Skeletal muscle satellite cell (primary cell): Measurements from ENCODE around the gene SPSB3.

Experiments used
- H3K27me3 ChIP-seq: 2 replicates; pipeline ENCODE4 v1.7.0; 2013; ENCODE audit warnings: low read length; ENCODE audit not compliant: control insufficient read depth, insufficient read depth
- H3K36me3 ChIP-seq: 2 replicates; pipeline ENCODE4 v1.7.0; 2013; ENCODE audit warnings: mild to moderate bottlenecking, control low read depth, low read length; ENCODE audit not compliant: insufficient read depth
- H3K4me1 ChIP-seq: 2 replicates; pipeline ENCODE4 v1.7.0; 2013; ENCODE audit warnings: low read length; ENCODE audit not compliant: control insufficient read depth, insufficient read depth
- H3K4me2 ChIP-seq: 2 replicates; pipeline ENCODE4 v1.7.0; 2013; ENCODE audit warnings: mild to moderate bottlenecking, low read length
- H3K4me3 ChIP-seq: 2 replicates; pipeline ENCODE4 v1.7.0; 2013; ENCODE audit warnings: low read length
- H3K9ac ChIP-seq: 2 replicates; pipeline ENCODE4 v1.7.0; 2013; ENCODE audit warnings: mild to moderate bottlenecking, low read depth, low read length, moderate library complexity
- H3K9me3 ChIP-seq: replicated peaks from 2 replicates; pipeline ENCODE4 v1.7.0; 2013; ENCODE audit warnings: mild to moderate bottlenecking, control low read depth, low read length

The SPSB3 gene

DNA sequence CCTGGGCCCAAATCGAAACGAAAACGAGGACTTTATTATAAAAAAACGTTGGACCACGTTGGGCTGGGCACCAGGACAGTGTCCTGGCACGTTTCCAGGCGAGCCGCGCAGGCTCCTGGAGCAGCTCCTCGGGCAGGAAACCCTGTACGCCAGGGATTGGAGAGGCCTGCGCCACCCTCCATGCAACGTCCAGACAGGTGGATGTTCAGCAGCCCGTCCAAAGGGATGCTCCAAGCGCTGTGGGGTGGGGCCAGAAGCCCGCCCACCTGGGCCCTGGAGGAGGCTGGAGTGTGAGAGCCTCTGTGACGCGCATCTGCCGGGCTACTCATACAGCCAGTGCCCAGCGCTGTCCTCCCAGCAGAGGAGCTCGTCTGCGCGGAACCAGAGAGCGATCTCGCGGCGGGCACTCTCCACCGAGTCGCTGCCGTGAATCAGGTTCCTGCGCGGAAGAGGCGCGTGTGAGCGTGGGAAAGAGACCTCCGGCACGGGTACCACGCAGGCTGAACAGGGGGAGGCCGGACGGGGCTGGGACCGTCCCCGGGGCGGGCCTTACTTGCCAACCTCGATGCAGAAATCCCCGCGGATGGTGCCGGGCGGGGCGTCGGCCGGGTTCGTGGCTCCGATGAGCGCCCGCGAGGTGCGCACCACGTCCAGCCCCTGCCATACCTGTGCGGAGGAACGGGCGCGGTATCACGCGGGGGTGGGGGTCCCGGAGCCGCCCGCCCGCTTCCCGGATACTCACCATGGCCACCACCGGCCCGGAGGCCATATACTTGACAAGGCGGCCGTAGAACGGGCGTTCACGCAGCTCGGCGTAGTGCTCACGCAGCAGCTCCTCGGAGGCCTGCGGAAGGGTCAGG lies 11.8 kb downstream of the SPSB3 start:
- H3K4me3 ChIP-seq: peak overlapping the region; percentile 92
- peak overlapping the region; percentile 75 for H3K9ac ChIP-seq
- no peaks in the 10 kb centered on the region for H3K9me3 ChIP-seq
- peak overlapping the region; percentile 85 for H3K4me2 ChIP-seq
- H3K36me3 ChIP-seq: peaks cover 44% of the 10 kb centered on the region
- no peaks in the 10 kb centered on the region for H3K27me3 ChIP-seq
- H3K4me1 ChIP-seq: peaks cover 32% of the 10 kb centered on the region

DNA sequence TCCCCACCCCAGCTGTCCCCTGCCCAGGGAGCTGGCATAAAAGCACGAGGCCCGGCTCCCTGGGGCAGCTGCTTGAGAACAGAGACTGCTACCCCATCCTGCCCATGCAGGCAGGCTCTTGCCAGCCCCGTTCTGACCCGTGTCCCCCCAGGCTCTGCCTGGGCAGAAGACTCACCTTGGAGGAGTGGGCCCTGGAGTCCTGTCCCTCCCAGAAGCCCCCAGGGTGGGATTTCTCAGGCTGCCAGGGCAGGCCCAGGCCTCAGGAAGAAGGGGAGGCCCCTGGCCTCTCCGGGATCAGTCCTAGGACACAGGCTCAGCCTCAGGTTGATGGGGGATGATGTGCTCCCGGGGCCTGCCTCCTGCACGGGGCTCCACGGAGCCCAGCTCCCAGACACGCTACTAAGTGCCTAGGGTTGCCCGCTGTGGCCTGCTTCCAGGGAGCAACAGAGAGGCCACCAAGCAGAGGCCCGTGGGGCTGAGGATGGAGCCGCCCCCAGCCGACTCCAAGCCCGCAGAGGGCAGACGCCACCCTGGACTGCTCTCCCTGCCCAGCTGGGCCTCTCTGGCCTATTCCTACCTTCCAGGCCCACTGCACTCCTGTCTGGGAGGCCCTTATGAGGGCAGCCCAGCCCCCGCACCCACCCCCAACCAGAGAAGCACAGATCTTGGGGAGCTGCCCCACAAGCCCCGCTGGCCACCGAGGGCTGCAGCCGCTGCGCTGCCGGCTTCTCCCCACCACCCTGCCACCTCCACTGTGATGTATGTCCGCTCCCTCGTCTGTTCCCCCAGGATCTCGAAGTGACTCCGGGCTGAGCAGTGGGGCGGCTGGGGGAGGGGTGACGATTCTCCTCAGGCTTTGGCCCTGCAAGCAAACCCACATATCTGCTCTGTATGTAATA lies 12.7 kb downstream of the SPSB3 start:
- Histone ChIP-seq H3K4me3 (peak overlapping the region; percentile 92), H3K36me3 (peaks cover 49% of the 10 kb centered on the region), H3K9ac (peak overlapping the region; percentile 75), H3K4me2 (peak overlapping the region; percentile 85), H3K4me1 (peaks cover 25% of the 10 kb centered on the region), H3K27me3 (no peaks in the 10 kb centered on the region), H3K9me3 (no peaks in the 10 kb centered on the region)

DNA sequence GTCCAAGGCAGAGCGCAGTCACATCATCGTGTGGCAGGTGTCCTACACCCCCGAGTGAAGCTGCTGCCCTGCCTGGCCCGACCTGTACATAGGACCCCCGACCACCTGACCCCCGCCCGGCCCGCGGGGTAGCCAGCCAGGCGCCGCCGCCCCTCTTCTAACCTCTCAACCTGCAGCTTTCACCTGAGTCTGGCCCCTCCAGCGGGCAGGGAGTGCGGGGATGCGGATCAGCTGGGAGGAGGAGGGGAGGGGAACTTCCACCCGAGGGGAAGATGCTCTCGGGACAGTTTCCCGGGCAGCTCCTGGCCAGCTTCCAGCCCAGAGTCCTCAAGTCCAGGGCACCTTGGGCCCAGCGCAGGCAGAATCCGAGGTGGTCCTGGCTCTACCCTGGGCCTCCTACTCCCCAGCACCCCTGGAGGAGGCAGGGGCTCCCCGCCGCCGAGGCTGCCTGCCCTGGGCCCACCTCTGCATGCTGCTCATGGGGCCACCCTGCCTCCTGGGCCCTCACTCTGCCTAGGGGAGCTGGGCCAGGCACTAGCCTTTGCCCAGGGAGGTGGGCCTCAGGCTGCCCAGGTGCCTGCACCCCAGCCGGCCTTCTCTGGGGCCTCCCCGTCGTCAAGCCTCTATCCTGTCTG lies 13.5 kb downstream of the SPSB3 start:
- Histone ChIP-seq H3K27me3 (no peaks in the 10 kb centered on the region), H3K9ac (no peak overlapping the region), H3K36me3 (peaks cover 57% of the 10 kb centered on the region), H3K4me2 (no peak overlapping the region), H3K4me1 (peaks cover 19% of the 10 kb centered on the region), H3K9me3 (no peaks in the 10 kb centered on the region), H3K4me3 (no peak overlapping the region)

DNA sequence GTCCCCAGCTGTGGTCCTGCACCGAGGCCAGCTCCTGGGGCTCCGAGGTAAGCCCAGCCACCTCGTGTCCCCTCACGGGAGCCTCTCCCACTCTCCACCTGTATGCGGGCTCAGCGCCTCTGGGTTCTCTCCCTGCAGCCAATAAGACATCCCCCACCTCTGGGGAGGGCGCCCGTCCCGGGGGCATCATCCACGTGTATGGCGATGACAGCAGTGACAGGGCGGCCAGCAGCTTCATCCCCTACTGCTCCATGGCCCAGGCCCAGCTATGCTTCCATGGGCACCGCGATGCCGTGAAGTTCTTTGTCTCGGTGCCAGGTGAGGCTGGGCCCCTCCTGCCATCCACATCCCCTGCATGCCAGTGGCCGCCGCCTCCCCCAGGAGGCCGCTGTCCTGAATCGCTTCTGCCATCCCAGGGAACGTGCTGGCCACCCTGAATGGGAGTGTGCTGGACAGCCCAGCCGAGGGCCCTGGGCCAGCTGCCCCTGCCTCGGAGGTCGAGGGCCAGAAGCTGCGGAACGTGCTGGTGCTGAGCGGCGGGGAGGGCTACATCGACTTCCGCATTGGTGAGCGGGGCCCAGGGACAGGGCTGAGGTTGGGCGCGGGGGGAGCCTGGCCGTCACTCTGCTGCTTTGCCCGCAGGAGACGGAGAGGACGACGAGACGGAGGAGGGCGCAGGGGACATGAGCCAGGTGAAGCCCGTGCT lies 14.2 kb downstream of the SPSB3 start:
- no peak overlapping the region for H3K9ac ChIP-seq
- H3K9me3 ChIP-seq: no peaks in the 10 kb centered on the region
- H3K4me3 ChIP-seq: no peak overlapping the region
- no peaks in the 10 kb centered on the region for H3K27me3 ChIP-seq
- no peak overlapping the region for H3K4me2 ChIP-seq
- peaks cover 62% of the 10 kb centered on the region for H3K36me3 ChIP-seq
- peaks cover 19% of the 10 kb centered on the region for H3K4me1 ChIP-seq

DNA sequence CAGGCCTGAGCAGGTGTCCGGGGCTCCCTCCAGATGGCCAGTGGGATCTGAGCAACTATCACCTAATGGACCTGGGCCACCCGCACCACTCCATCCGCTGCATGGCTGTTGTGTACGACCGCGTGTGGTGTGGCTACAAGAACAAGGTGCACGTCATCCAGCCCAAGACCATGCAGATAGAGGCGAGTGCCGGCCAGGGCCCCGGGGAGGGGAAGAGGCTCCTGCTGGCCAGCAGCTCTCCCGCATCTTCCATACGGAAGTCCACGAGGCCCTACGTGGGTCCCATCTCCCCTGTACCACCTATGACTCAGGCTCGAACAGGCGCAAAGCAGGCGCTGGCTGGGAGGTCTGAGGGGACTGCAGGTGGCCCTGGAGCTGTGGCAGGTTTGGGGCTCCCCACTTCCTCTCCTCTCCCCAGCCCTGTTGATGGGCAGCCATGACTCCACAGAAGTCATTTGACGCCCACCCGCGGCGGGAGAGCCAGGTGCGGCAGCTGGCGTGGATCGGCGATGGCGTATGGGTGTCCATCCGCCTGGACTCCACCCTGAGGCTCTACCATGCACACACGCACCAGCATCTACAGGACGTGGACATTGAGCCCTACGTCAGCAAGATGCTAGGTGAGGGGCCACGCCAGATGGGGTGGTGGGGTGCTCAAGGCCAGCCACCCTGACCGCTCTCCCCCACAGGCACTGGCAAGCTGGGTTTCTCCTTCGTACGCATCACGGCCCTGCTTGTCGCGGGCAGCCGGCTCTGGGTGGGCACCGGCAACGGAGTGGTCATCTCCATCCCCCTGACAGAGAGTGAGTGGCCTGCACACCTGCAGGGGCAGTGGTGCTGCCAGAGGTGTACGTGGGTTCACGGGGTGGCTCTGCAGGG lies 15.0 kb downstream of the SPSB3 start:
- Histone ChIP-seq H3K9me3 (no peaks in the 10 kb centered on the region), H3K27me3 (no peaks in the 10 kb centered on the region), H3K4me2 (no peak overlapping the region), H3K4me3 (no peak overlapping the region), H3K4me1 (peaks cover 18% of the 10 kb centered on the region), H3K36me3 (peaks cover 70% of the 10 kb centered on the region), H3K9ac (no peak overlapping the region)

DNA sequence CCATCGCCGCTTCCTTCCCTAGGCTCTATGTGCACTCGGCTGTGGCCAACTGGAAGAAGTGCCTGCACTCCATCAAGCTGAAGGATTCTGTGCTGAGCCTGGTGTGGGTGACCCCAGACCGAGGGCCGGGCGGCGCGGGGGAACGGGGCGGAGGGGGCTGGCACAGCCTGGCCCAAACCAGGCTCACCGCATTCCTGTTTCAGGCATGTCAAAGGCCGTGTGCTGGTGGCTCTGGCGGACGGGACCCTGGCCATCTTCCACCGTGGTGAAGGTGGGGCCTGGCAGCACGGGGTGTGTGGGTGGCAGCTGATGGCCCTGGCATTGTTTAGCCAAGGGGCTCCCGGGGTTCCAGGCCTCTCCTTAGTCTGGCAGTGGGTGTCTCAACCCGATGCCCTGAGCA lies 15.7 kb downstream of the SPSB3 start:
- H3K9ac ChIP-seq: no peak overlapping the region
- H3K4me3 ChIP-seq: no peak overlapping the region
- H3K36me3 ChIP-seq: peaks cover 76% of the 10 kb centered on the region
- H3K27me3 ChIP-seq: no peaks in the 10 kb centered on the region
- H3K4me2 ChIP-seq: no peak overlapping the region
- no peaks in the 10 kb centered on the region for H3K9me3 ChIP-seq
- H3K4me1 ChIP-seq: peaks cover 11% of the 10 kb centered on the region

DNA sequence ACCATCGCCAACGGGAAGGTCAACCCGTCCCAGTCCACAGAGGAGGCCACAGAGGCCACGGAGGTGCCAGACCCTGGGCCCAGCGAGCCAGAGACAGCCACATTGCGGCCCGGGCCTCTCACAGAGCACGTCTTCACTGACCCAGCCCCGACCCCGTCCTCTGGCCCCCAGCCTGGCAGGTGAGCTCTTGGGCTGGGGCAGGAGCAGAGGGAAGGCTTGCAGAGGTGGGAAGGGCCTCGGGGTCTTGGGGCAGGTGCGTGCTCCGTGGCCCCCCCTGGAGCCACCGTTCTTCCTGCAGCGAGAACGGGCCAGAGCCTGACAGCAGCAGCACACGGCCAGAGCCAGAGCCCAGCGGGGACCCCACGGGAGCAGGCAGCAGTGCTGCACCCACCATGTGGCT lies 16.1 kb downstream of the SPSB3 start:
- Histone ChIP-seq H3K27me3 (no peaks in the 10 kb centered on the region), H3K9me3 (no peaks in the 10 kb centered on the region), H3K9ac (no peak overlapping the region), H3K4me3 (no peak overlapping the region), H3K4me1 (peaks cover 11% of the 10 kb centered on the region), H3K36me3 (peaks cover 76% of the 10 kb centered on the region), H3K4me2 (no peak overlapping the region)

DNA sequence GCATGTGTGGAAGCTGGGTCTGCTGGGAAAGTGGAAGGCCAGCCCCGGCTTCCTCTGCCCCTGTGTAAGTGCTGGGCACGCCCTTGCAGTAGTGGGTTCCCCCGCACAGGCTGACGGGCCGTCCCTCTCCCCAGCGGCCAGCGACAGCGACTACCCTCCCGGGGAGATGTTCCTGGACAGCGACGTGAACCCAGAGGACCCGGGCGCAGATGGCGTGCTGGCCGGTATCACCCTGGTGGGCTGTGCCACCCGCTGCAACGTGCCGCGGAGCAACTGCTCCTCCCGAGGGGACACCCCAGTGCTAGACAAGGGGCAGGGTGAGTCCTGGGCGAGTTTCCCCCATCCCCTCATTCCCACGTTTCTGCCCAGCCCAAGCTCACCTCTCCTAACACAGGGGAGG lies 16.5 kb downstream of the SPSB3 start:
- Histone ChIP-seq H3K9ac (no peak overlapping the region), H3K4me1 (peaks cover 10% of the 10 kb centered on the region), H3K4me3 (no peak overlapping the region), H3K4me2 (no peak overlapping the region), H3K27me3 (no peaks in the 10 kb centered on the region), H3K9me3 (no peaks in the 10 kb centered on the region), H3K36me3 (peaks cover 76% of the 10 kb centered on the region)

DNA sequence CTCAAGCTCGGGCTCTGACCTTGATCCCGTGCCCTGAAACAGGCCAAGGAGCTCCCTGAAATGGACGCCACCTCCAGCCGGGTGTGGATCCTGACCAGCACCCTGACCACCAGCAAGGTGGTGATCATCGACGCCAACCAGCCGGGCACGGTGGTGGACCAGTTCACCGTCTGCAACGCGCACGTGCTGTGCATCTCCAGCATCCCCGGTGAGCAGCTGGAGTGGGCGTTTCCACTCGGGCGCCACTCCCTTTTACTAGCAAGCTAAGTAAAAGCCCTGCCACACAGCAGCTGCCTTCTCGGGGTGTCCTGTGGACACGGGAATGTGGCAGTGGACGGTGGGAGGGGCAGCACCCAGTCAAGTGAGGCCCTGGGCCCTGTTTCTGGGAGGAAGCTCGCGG lies 17.4 kb downstream of the SPSB3 start:
- peaks cover 1% of the 10 kb centered on the region for H3K4me1 ChIP-seq
- no peaks in the 10 kb centered on the region for H3K27me3 ChIP-seq
- H3K4me3 ChIP-seq: no peak overlapping the region
- H3K4me2 ChIP-seq: no peak overlapping the region
- H3K9ac ChIP-seq: no peak overlapping the region
- H3K9me3 ChIP-seq: no peaks in the 10 kb centered on the region
- peaks cover 82% of the 10 kb centered on the region for H3K36me3 ChIP-seq
